OCI-LY1 (cell line): ENCODE measurements around the gene CYP2A7.
"Not testable (repeated sequence)": the region's sequence is repeated elsewhere in the genome, so short reads cannot be mapped to it uniquely, and the experiment has no call there.

Experiments used
- H2AFZ ChIP-seq: fragments of 200-600 bp; sonication (generic), shearing (Covaris generic); 2 replicates; pipeline ENCODE4 v1.6.0; 2014; ENCODE audit warnings: antibody characterized with exemption, mild to moderate bottlenecking, low read length
- H3F3A ChIP-seq: fragments of 200-600 bp; sonication (generic), shearing (Covaris generic); 2 replicates; pipeline ENCODE4 v1.6.0; 2014; ENCODE audit warnings: mild to moderate bottlenecking, antibody characterized with exemption, low read length, moderate library complexity; ENCODE audit not compliant: insufficient read depth
- H3K27ac ChIP-seq: fragments of 200-600 bp; sonication (generic); 2 replicates; pipeline ENCODE4 v1.5.1; 2014; ENCODE audit warnings: low read length, mixed run types, mild to moderate bottlenecking, low read depth; ENCODE audit not compliant: poor library complexity, severe bottlenecking
- H3K27me3 ChIP-seq: fragments of 200-600 bp; sonication (generic); 2 replicates; pipeline ENCODE4 v1.6.0; 2014; ENCODE audit warnings: antibody characterized with exemption, mild to moderate bottlenecking, low read length, moderate library complexity; ENCODE audit not compliant: insufficient read depth
- H3K36me3 ChIP-seq: fragments of 200-600 bp; sonication (generic); 2 replicates; pipeline ENCODE4 v1.6.1; 2014; ENCODE audit warnings: mild to moderate bottlenecking, antibody characterized with exemption, low read length, moderate library complexity, mixed read lengths; ENCODE audit not compliant: insufficient read depth
- H3K4me1 ChIP-seq: fragments of 200-600 bp; sonication (generic); 2 replicates; pipeline ENCODE4 v1.5.1; 2014; ENCODE audit warnings: mild to moderate bottlenecking, low read length, moderate library complexity; ENCODE audit not compliant: insufficient read depth, severe bottlenecking
- H3K4me2 ChIP-seq: fragments of 200-600 bp; sonication (generic), shearing (Covaris generic); 2 replicates; pipeline ENCODE4 v1.6.1; 2014; ENCODE audit warnings: low read length
- H3K4me3 ChIP-seq: fragments of 200-600 bp; sonication (generic); 2 replicates; pipeline ENCODE4 v1.5.1; 2014; ENCODE audit warnings: low read length, low read depth, mild to moderate bottlenecking, mixed read lengths; ENCODE audit not compliant: poor library complexity, severe bottlenecking
- H3K79me2 ChIP-seq: fragments of 200-600 bp; shearing (Covaris generic); 2 replicates; pipeline ENCODE4 v1.6.1; 2016; ENCODE audit warnings: mixed run types, low read length, mixed read lengths; ENCODE audit not compliant: insufficient read depth
- H3K9ac ChIP-seq: fragments of 200-600 bp; sonication (generic), shearing (Covaris generic); 2 replicates; pipeline ENCODE4 v1.6.1; 2014; ENCODE audit warnings: mild to moderate bottlenecking, low read length, mixed read lengths
- H3K9me2 ChIP-seq: fragments of 200-600 bp; sonication (generic), shearing (Covaris generic); 2 replicates; pipeline ENCODE4 v1.6.1; 2014; ENCODE audit warnings: low read depth, mild to moderate bottlenecking, low read length, mixed read lengths
- H3K9me3 ChIP-seq: fragments of 200-600 bp; shearing (Covaris generic); 2 replicates; pipeline ENCODE4 v1.6.1; 2014; ENCODE audit warnings: low read length, mixed read lengths
- H4K20me1 ChIP-seq: fragments of 200-600 bp; sonication (generic), shearing (Covaris generic); 2 replicates; pipeline ENCODE4 v1.6.0; 2016; ENCODE audit warnings: mild to moderate bottlenecking, low read length; ENCODE audit not compliant: insufficient read depth
- CTCF ChIP-seq: fragments of 200-600 bp; sonication (generic), shearing (Covaris generic); IDR thresholded peaks from 2 replicates; pipeline ENCODE4 v1.5.1; 2017; ENCODE audit warnings: mild to moderate bottlenecking, antibody characterized with exemption, low read length, moderate library complexity, mixed read lengths
- EZH2 ChIP-seq: fragments of 200-600 bp; sonication (generic), shearing (Covaris generic); IDR thresholded peaks from 2 replicates; pipeline ENCODE4 v1.8.0; 2017; ENCODE audit warnings: borderline replicate concordance, mixed run types, mild to moderate bottlenecking, antibody characterized with exemption, low read length, moderate library complexity, mixed read lengths

CYP2A7 gene

GRCh38 chr19:40923934-40924391 lies 41.9 kb upstream of the CYP2A7 start:
- Histone ChIP-seq H3K79me2 (no peaks in the 10 kb centered on the region), H3K9ac (no peak overlapping the region), H3K36me3 (no peaks in the 10 kb centered on the region), H4K20me1 (no peaks in the 10 kb centered on the region), H3K9me3 (no peaks in the 10 kb centered on the region), H3K27ac (no peak overlapping the region), H3K4me3 (no peak overlapping the region), H3K4me2 (no peak overlapping the region), H2AFZ (no peak overlapping the region), H3K27me3 (no peaks in the 10 kb centered on the region; the same call in 1 of the 2 replicates), H3K9me2 (no peaks in the 10 kb centered on the region), H3K4me1 (no peaks in the 10 kb centered on the region), H3F3A (no peaks in the 10 kb centered on the region)
- TF ChIP-seq EZH2, result no peak
- TF ChIP-seq CTCF, result no peak

- not testable (repeated sequence) for H3K79me2 ChIP-seq, H3K9me2 ChIP-seq, H3F3A ChIP-seq, H3K9ac ChIP-seq, H3K27ac ChIP-seq, H2AFZ ChIP-seq, H3K36me3 ChIP-seq, H3K9me3 ChIP-seq, H3K27me3 ChIP-seq, H3K4me3 ChIP-seq, H3K4me1 ChIP-seq, H4K20me1 ChIP-seq, H3K4me2 ChIP-seq
Observed at GRCh38 chr19:40922237-40923160, 40.5 kb upstream of the CYP2A7 start.

- H3K27me3 ChIP-seq, result no peaks in the 10 kb centered on the region; the same call in 1 of the 2 replicates
- no peaks in the 10 kb centered on the region for H3K9me3 ChIP-seq
- no peak overlapping the region for H3K4me3 ChIP-seq
- H3K4me1 ChIP-seq, result no peaks in the 10 kb centered on the region
- H3K36me3 ChIP-seq, result no peaks in the 10 kb centered on the region
- H3K9ac ChIP-seq, result no peak overlapping the region
- no peaks in the 10 kb centered on the region for H3K9me2 ChIP-seq
- H3K79me2 ChIP-seq, result no peaks in the 10 kb centered on the region
- H2AFZ ChIP-seq, result no peak overlapping the region
- no peak overlapping the region for H3K27ac ChIP-seq
- no peak for TF ChIP-seq CTCF
- TF ChIP-seq EZH2, result no peak
- H3K4me2 ChIP-seq, result no peak overlapping the region
- no peaks in the 10 kb centered on the region for H4K20me1 ChIP-seq
- no peaks in the 10 kb centered on the region for H3F3A ChIP-seq
Observed at GRCh38 chr19:40921005-40921897, 39.2 kb upstream of the CYP2A7 start.
